ENCODE results near the gene ASB4. TPM values are rescaled to one million over a fixed set of nuclear protein-coding genes. Genes with fewer than 3 reads are reported as not detected.

ASB4 gene
- total RNA-seq, 1 donor from 2014 or later: 0.21 TPM

DNA sequence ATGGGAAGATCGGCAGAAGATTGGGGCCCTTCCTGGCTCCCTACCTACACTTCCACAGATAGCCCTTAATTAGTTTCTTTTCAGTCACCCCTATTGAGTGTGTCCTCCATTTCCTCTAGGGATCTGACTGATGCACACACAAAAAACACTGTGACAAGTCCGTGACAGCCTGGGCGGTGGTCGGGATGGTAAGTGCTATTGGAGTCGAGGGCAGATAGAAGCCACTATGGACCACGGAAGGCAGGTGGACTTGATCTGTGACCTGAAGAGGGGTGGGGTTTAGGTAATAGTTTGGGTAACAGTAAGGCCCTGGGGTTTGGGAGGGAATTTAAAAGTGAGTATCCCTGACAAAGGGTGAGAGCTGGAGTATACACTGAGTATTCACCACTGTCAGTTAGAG is 57.6 kb downstream of the ASB4 start:
- Mint-ChIP-seq H3K36me3 (ENCODE audit: low read depth) (no peaks in the 10 kb centered on the region), H3K4me1 (peaks cover 7% of the 10 kb centered on the region), H3K27me3 (ENCODE audit: low read depth) (peaks cover 5% of the 10 kb centered on the region), H3K27ac (ENCODE audit: unreplicated experiment) (no peak overlapping the region), H3K4me3 (no peak overlapping the region), H3K9me3 (no peaks in the 10 kb centered on the region)
- DNase-seq (ENCODE audit: low read depth, low spot score): no peak
- TF ChIP-seq, protein P1, sequence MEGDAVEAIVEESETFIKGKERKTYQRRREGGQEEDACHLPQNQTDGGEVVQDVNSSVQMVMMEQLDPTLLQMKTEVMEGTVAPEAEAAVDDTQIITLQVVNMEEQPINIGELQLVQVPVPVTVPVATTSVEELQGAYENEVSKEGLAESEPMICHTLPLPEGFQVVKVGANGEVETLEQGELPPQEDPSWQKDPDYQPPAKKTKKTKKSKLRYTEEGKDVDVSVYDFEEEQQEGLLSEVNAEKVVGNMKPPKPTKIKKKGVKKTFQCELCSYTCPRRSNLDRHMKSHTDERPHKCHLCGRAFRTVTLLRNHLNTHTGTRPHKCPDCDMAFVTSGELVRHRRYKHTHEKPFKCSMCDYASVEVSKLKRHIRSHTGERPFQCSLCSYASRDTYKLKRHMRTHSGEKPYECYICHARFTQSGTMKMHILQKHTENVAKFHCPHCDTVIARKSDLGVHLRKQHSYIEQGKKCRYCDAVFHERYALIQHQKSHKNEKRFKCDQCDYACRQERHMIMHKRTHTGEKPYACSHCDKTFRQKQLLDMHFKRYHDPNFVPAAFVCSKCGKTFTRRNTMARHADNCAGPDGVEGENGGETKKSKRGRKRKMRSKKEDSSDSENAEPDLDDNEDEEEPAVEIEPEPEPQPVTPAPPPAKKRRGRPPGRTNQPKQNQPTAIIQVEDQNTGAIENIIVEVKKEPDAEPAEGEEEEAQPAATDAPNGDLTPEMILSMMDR (conservative IDR thresholded peaks at IDR 0.05): no peak

GRCh38 chr7:95544171-95544570 is 58.4 kb downstream of the ASB4 start:
- H3K9me3 Mint-ChIP-seq: no peaks in the 10 kb centered on the region
- TF ChIP-seq, protein P1 (conservative IDR thresholded peaks at IDR 0.05): no peak
- H3K27me3 Mint-ChIP-seq (ENCODE audit: low read depth): peaks cover 2% of the 10 kb centered on the region
- H3K4me3 Mint-ChIP-seq: no peak overlapping the region
- H3K27ac Mint-ChIP-seq (ENCODE audit: unreplicated experiment): no peak overlapping the region
- no peaks in the 10 kb centered on the region for H3K36me3 Mint-ChIP-seq (ENCODE audit: low read depth)
- DNase-seq (ENCODE audit: low read depth, low spot score): no peak
- peaks cover 7% of the 10 kb centered on the region for H3K4me1 Mint-ChIP-seq

- DNase-seq (ENCODE audit: low read depth, low spot score): no peak
- Mint-ChIP-seq H3K4me1 (peaks cover 7% of the 10 kb centered on the region), H3K36me3 (ENCODE audit: low read depth) (no peaks in the 10 kb centered on the region), H3K4me3 (no peak overlapping the region), H3K27ac (ENCODE audit: unreplicated experiment) (peak overlapping the region; percentile 53), H3K27me3 (ENCODE audit: low read depth) (peaks cover 2% of the 10 kb centered on the region), H3K9me3 (no peaks in the 10 kb centered on the region)
- TF ChIP-seq, protein P1 (conservative IDR thresholded peaks at IDR 0.05): peak; percentile 63
These were observed 59.4 kb downstream of the ASB4 start for GRCh38 chr7:95545007-95545615.

DNA sequence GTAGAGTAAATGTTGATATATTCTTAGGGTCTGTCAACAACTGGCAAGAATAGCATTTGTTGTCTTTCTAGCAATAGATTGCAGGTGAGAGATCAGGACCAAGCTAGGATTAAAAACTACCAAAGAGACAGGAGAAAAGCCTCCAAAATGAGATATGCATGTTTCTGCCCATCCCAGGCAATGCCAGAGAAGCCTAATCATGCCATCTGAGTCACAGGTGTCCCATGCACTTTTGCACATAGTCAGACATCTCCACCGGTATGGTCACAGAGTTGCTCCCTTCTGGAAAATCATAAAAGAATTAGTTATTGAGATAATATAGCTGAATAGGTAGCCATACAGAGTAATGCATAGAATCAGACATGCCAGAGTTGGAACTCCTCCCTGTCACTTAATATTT is 59.9 kb downstream of the ASB4 start:
- Mint-ChIP-seq H3K4me3 (no peak overlapping the region), H3K27me3 (ENCODE audit: low read depth) (peaks cover 2% of the 10 kb centered on the region), H3K9me3 (no peaks in the 10 kb centered on the region), H3K36me3 (ENCODE audit: low read depth) (no peaks in the 10 kb centered on the region), H3K4me1 (peaks cover 3% of the 10 kb centered on the region), H3K27ac (ENCODE audit: unreplicated experiment) (peak overlapping the region; percentile 53)
- TF ChIP-seq, protein P1 (conservative IDR thresholded peaks at IDR 0.05): no peak
- DNase-seq (ENCODE audit: low read depth, low spot score): no peak

DNA sequence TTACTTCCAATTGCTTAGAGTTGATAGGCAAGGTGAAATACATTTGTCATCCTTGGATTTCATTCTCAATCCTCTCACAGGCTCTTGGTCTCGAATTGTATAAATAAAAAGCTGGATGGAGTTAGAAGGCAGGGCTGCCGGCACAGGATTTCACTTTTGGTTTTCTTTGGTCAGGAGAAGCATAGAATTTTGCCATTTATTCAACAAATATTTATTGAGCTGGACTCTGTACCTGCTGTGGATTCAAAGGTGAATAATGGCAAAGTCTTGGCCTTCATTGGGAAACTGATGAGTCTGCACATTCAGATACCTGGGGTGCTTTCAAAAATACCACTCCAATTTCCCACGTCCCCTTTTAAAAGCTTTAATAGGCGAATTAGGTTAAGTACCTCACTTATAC is 60.9 kb downstream of the ASB4 start:
- Mint-ChIP-seq H3K4me1 (peaks cover 3% of the 10 kb centered on the region), H3K36me3 (ENCODE audit: low read depth) (no peaks in the 10 kb centered on the region), H3K27ac (ENCODE audit: unreplicated experiment) (no peak overlapping the region), H3K9me3 (peaks cover 3% of the 10 kb centered on the region), H3K27me3 (ENCODE audit: low read depth) (peaks cover 2% of the 10 kb centered on the region), H3K4me3 (no peak overlapping the region)
- TF ChIP-seq, protein P1 (conservative IDR thresholded peaks at IDR 0.05): no peak
- DNase-seq (ENCODE audit: low read depth, low spot score): no peak

Data from neural crest cell (in vitro differentiated cells).